HepG2 (cell line): ENCODE measurements around the gene CHCHD6. TPM values are rescaled to one million over a fixed set of nuclear protein-coding genes. Genes with fewer than 3 reads are reported as not detected.

Source experiments
- ATAC-seq: fragments of 200-7000 bp; cut with Tn5 transposase; 3 replicates; pipeline ENCODE4 v1.9.1; 2020; ENCODE audit warnings: mild to moderate bottlenecking, moderate library complexity
- BruUV-seq: library from RNA; stranded (reverse); fragments of 400-500 nt; replicated peaks from 2 replicates; lab custom pipeline; 2021; lab: Mats Ljungman, UMichigan
- CTCF ChIA-PET: fragments of 300-600 bp; formaldehyde crosslinking; extraction: SDS; loops from one replicate; lab custom pipeline; 2021; ENCODE audit warnings: low total read pairs, inconsistent platforms, low intra/inter-chr PET ratio; lab: Yijun Ruan, JAX
- POLR2A ChIA-PET: fragments of 350-600 bp; sonication (Branson Sonifier 250); formaldehyde crosslinking; loops from one replicate; lab custom pipeline; 2020; ENCODE audit warnings: antibody characterized with exemption, inconsistent platforms; lab: Yijun Ruan, JAX
- DNase-seq: peaks from one replicate; pipeline ENCODE4 v3.0.0-alpha.2; 2015; ENCODE audit warnings: low spot score
- FAIRE-seq: peaks from 3 replicates; lab custom pipeline; 2011; peaks lifted over from hg19 to GRCh38; lab: Jason Lieb, UNC
- H2AFZ ChIP-seq: one replicate; pipeline ENCODE4 v1.6.1; 2011; ENCODE audit warnings: low read length, inconsistent platforms
- H3K27ac ChIP-seq: fragments of 300-600 bp; 3 replicates; pipeline ENCODE4 v1.8.0; 2011; ENCODE audit warnings: mixed run types, mild to moderate bottlenecking, mixed read lengths, low read length, inconsistent platforms; ENCODE audit not compliant: insufficient read depth; ENCODE audit errors: extremely low read length
- H3K27me3 ChIP-seq, 2 experiments: fragments of 200-600 bp in 1 of 2; 2 replicates in 1 of 2; 3 replicates in 1 of 2; pipeline versions ENCODE4 v1.6.0 to v1.8.0; 2011; ENCODE audit warnings: low read length in 2 of 2, mild to moderate bottlenecking in 2 of 2, moderate library complexity in 2 of 2, inconsistent platforms in 1 of 2; ENCODE audit not compliant: insufficient read depth in 2 of 2, control insufficient read depth in 1 of 2
- H3K36me3 ChIP-seq, 2 experiments: fragments of 200-600 bp in 1 of 2; replicated peaks in 1 of 2; 2 replicates in 1 of 2; 3 replicates in 1 of 2; pipeline versions ENCODE4 v1.5.1 to v1.8.0; 2011; ENCODE audit warnings: low read length in 2 of 2, inconsistent platforms in 1 of 2; ENCODE audit not compliant: insufficient read depth in 2 of 2, control insufficient read depth in 1 of 2
- H3K4me1 ChIP-seq: 2 replicates; pipeline ENCODE4 v1.5.1; 2012; ENCODE audit warnings: low read length, inconsistent platforms; ENCODE audit not compliant: insufficient read depth
- H3K4me2 ChIP-seq: 2 replicates; pipeline ENCODE4 v1.6.0; 2011; ENCODE audit warnings: low read depth, low read length, inconsistent platforms
- H3K4me3 ChIP-seq, 3 experiments: fragments of 200-600 bp in 1 of 3; sonication (generic), shearing (Covaris generic) in 1 of 3; replicated peaks in 1 of 3; 2 replicates each; pipeline ENCODE4 v1.5.1; 2011 to 2016; ENCODE audit warnings: low read length in 3 of 3, inconsistent platforms in 2 of 3, low read depth in 2 of 3, mild to moderate bottlenecking in 2 of 3, control low read depth in 1 of 3, mixed read lengths in 1 of 3; ENCODE audit not compliant: insufficient read depth in 1 of 3
- H3K79me2 ChIP-seq: one replicate; pipeline ENCODE4 v1.6.1; 2011; ENCODE audit warnings: low read length, inconsistent platforms; ENCODE audit not compliant: insufficient read depth
- H3K9ac ChIP-seq: 2 replicates; pipeline ENCODE4 v1.6.0; 2011; ENCODE audit warnings: mild to moderate bottlenecking, low read depth, low read length, inconsistent platforms; ENCODE audit not compliant: insufficient read depth
- H3K9me3 ChIP-seq: 2 replicates; pipeline ENCODE4 v1.5.1; 2012; ENCODE audit warnings: mild to moderate bottlenecking, low read length
- H4K20me1 ChIP-seq: 2 replicates; pipeline ENCODE4 v1.6.0; 2011; ENCODE audit warnings: inconsistent platforms, mild to moderate bottlenecking, low read length, moderate library complexity; ENCODE audit not compliant: insufficient read depth
- DNMT1 ChIP-seq: sonication (generic); formaldehyde crosslinking; IDR thresholded peaks from 2 replicates; pipeline ENCODE4 v1.5.1; 2020; ENCODE audit warnings: mild to moderate bottlenecking, missing genetic modification reagents
- DNMT3B ChIP-seq: conservative IDR thresholded peaks from 2 replicates; pipeline ENCODE4 v1.6.1; 2016; ENCODE audit warnings: missing biosample characterization, control low read depth
- KDM5A ChIP-seq: fragments of 200-600 bp; sonication (generic); IDR thresholded peaks from 2 replicates; pipeline ENCODE4 v1.7.0; 2018; ENCODE audit warnings: antibody characterized with exemption, mild to moderate bottlenecking, low read length, borderline replicate concordance
- KDM6A ChIP-seq: IDR thresholded peaks from 2 replicates; pipeline ENCODE4 v1.6.1; 2016; ENCODE audit warnings: low read depth
- MXD3 ChIP-seq: IDR thresholded peaks from 2 replicates; pipeline ENCODE4 v1.6.1; 2016; ENCODE audit warnings: mild to moderate bottlenecking, missing biosample characterization, missing genetic modification reagents
- REL ChIP-seq: sonication (generic); formaldehyde crosslinking; conservative IDR thresholded peaks from 2 replicates; pipeline ENCODE4 v1.8.0; 2022; ENCODE audit warnings: mild to moderate bottlenecking, missing genetic modification reagents, moderate library complexity
- SNAPC5 ChIP-seq: sonication (generic); formaldehyde crosslinking; IDR thresholded peaks from 2 replicates; pipeline ENCODE4 v1.8.1; 2023; ENCODE audit warnings: mild to moderate bottlenecking, missing genetic modification reagents, borderline replicate concordance
- TMF1 ChIP-seq: sonication (generic); formaldehyde crosslinking; IDR thresholded peaks from 2 replicates; pipeline ENCODE4 v1.8.1; 2022; ENCODE audit warnings: low read depth, missing genetic modification reagents
- ZFP37 ChIP-seq: sonication (generic); formaldehyde crosslinking; IDR thresholded peaks from 2 replicates; pipeline ENCODE4 v1.4.0; 2020; ENCODE audit warnings: missing genetic modification reagents, borderline replicate concordance
- ZNF160 ChIP-seq: sonication (generic); formaldehyde crosslinking; IDR thresholded peaks from 2 replicates; pipeline ENCODE4 v1.8.0; 2022; ENCODE audit warnings: mild to moderate bottlenecking, inconsistent platforms, missing genetic modification reagents
- ZNF180 ChIP-seq: sonication (generic); formaldehyde crosslinking; IDR thresholded peaks from 2 replicates; pipeline ENCODE4 v1.4.0; 2020; ENCODE audit warnings: low read depth, missing genetic modification reagents, borderline replicate concordance
- ZNF30 ChIP-seq: sonication (generic); formaldehyde crosslinking; IDR thresholded peaks from 2 replicates; pipeline ENCODE4 v1.5.0; 2020; ENCODE audit warnings: mild to moderate bottlenecking, missing genetic modification reagents
- ZSCAN20 ChIP-seq: sonication (generic); formaldehyde crosslinking; IDR thresholded peaks from 2 replicates; pipeline ENCODE4 v1.4.0; 2020; ENCODE audit warnings: missing genetic modification reagents, mild to moderate bottlenecking, borderline replicate concordance
- WGBS: methylation state at CpG from one replicate; pipeline ENCODE4 v1.1.6; 2017; ENCODE audit warnings: low lambda C conversion rate; 5-methylcytosine and 5-hydroxymethylcytosine counted together
- in situ Hi-C: cut with HindIII; loops from 2 replicates; pipeline ENCODE4 v1.10.0; 2017; ENCODE audit warnings: low pct_unique_long_range_greater_than_20kb; ENCODE audit not compliant: extremely low pct_ligation_motif_present
- intact Hi-C: fragments of 100-400 bp; cut with micrococcal nuclease; formaldehyde crosslinking; loops from one replicate; pipeline ENCODE4 v1.10.0; 2022; ENCODE audit not compliant: unreplicated experiment
- polyA plus RNA-seq, 8 experiments: library from polyadenylated mRNA; depleted of rRNA in 3 of 8; stranded (reverse) in 7 of 8; unstranded in 1 of 8; fragments of >200 nt; fragmentation: Illumina TruSeq in 4 of 8; extraction: Trizol in 4 of 8; gene quantifications; 2 replicates each; pipeline versions ENCODE4 v1.2.1 to v1.2.3, GENCODE V29; 2011 to 2016; ENCODE audit warnings: low read depth in 4 of 8, missing spikeins in 1 of 8, mixed read lengths in 1 of 8; ENCODE audit not compliant: insufficient read depth in 1 of 8
- total RNA-seq, 5 experiments: library from RNA; depleted of rRNA; stranded (reverse); fragments of >200 nt; fragmentation: Illumina TruSeq; extraction: Trizol; gene quantifications; 2 replicates each; pipeline ENCODE4 v1.2.3, GENCODE V29; 2016; ENCODE audit warnings: low read depth in 1 of 5
- TF ChIP-seq, protein P1 (sequence below): sonication (generic); formaldehyde crosslinking; IDR thresholded peaks from 2 replicates; pipeline ENCODE4 v1.4.0; 2020; ENCODE audit warnings: missing genetic modification reagents
- TF ChIP-seq, protein P2 (sequence below): sonication (generic); formaldehyde crosslinking; IDR thresholded peaks from 2 replicates; pipeline ENCODE4 v1.4.0; 2020; ENCODE audit warnings: missing genetic modification reagents

CHCHD6 gene
- total and polyA plus RNA-seq, 2 of the 13 experiments (the other 11 are each of a cell fraction or from before 2014, with no cell fraction given), result 20.3 to 20.8 TPM

- 74% methylated on average over 7 of the region's 7 CpGs for WGBS
- no TSS peak for BruUV-seq
- FAIRE-seq, result no peak
- intact Hi-C loops, result no loop called here
- Histone ChIP-seq H3K4me1 (no peaks in the 10 kb centered on the region), H3K4me3 (no peak overlapping the region)
- no peak for TF ChIP-seq ZSCAN20 (CRISPR knock-in tag)
- TF ChIP-seq ZFP37 (CRISPR knock-in tag), result no peak
- TF ChIP-seq DNMT3B (CRISPR knock-in tag), result no peak
- no peak for TF ChIP-seq ZNF160 (CRISPR knock-in tag)
- TF ChIP-seq KDM5A, result no peak
- TF ChIP-seq, all 625 proteins: peak for 0
- Histone ChIP-seq H4K20me1 (no peaks in the 10 kb centered on the region), H3K27me3 (no peaks in the 10 kb centered on the region), H3K27ac (no peak overlapping the region), H3K4me2 (no peak overlapping the region), H3K36me3 (no peaks in the 10 kb centered on the region), H2AFZ (no peak overlapping the region), H3K79me2 (no peaks in the 10 kb centered on the region), H3K9ac (no peak overlapping the region), H3K9me3 (no peaks in the 10 kb centered on the region)
- DNase-seq, result no peak
- ATAC-seq, result no peak
- ChIA-PET CTCF (no interaction called here), POLR2A (no interaction called here)
- in situ Hi-C loops, result no loop called here
These were observed 191.4 kb downstream of the CHCHD6 start for GRCh38 chr3:126895178-126896066.

- ChIA-PET CTCF (no interaction called here), POLR2A (no interaction called here)
- BruUV-seq, result no TSS peak
- Histone ChIP-seq H3K4me1 (no peaks in the 10 kb centered on the region), H3K79me2 (no peaks in the 10 kb centered on the region), H4K20me1 (no peaks in the 10 kb centered on the region), H3K4me2 (no peak overlapping the region), H3K27me3 (no peaks in the 10 kb centered on the region), H3K36me3 (no peaks in the 10 kb centered on the region), H3K4me3 (no peak overlapping the region), H3K9me3 (no peaks in the 10 kb centered on the region), H3K27ac (no peak overlapping the region), H3K9ac (no peak overlapping the region), H2AFZ (no peak overlapping the region)
- in situ Hi-C loops, result no loop called here
- intact Hi-C loops, result no loop called here
- FAIRE-seq (no peak), DNase-seq (no peak), ATAC-seq (no peak)
- whole genome bisulfite sequencing, result 87% methylated on average over 1 of the region's 1 CpG
- no peak for TF ChIP-seq KDM6A (CRISPR knock-in tag)
- no peak for TF ChIP-seq TMF1 (CRISPR knock-in tag)
- TF ChIP-seq DNMT1 (CRISPR knock-in tag), result no peak
- TF ChIP-seq SNAPC5, result no peak
- TF ChIP-seq MXD3, result no peak
- no peak for TF ChIP-seq REL (CRISPR knock-in tag)
- TF ChIP-seq ZNF180 (CRISPR knock-in tag), result no peak
- TF ChIP-seq ZNF30 (CRISPR knock-in tag), result no peak
- TF ChIP-seq, protein P1, sequence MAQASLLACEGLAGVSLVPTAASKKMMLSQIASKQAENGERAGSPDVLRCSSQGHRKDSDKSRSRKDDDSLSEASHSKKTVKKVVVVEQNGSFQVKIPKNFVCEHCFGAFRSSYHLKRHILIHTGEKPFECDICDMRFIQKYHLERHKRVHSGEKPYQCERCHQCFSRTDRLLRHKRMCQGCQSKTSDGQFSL (CRISPR knock-in tag), result no peak
- TF ChIP-seq, protein P2, sequence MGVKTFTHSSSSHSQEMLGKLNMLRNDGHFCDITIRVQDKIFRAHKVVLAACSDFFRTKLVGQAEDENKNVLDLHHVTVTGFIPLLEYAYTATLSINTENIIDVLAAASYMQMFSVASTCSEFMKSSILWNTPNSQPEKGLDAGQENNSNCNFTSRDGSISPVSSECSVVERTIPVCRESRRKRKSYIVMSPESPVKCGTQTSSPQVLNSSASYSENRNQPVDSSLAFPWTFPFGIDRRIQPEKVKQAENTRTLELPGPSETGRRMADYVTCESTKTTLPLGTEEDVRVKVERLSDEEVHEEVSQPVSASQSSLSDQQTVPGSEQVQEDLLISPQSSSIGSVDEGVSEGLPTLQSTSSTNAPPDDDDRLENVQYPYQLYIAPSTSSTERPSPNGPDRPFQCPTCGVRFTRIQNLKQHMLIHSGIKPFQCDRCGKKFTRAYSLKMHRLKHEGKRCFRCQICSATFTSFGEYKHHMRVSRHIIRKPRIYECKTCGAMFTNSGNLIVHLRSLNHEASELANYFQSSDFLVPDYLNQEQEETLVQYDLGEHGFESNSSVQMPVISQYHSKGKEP (CRISPR knock-in tag), result no peak
These were observed 192.0 kb downstream of the CHCHD6 start for GRCh38 chr3:126896067-126896441.
